Tibial nerve (tissue), 4 donors: ENCODE measurements around the gene SERINC3. TPM values are rescaled to one million over a fixed set of nuclear protein-coding genes. Genes with fewer than 3 reads are reported as not detected.

Experiments
- DNase-seq, 2 donors: peaks; one replicate each; pipeline ENCODE4 v3.0.0-alpha.2; 2019; ENCODE audit warnings: low spot score in 2 of 2
- H3K27ac ChIP-seq, 4 donors: fragments of 200-600 bp; sonication (generic) in 3 of 4; one replicate each; pipeline ENCODE4 v1.5.1; 2017 to 2019; ENCODE audit warnings: mild to moderate bottlenecking in 1 of 4
- H3K27me3 ChIP-seq, 2 donors: fragments of 200-600 bp; sonication (generic) in 1 of 2; one replicate each; pipeline versions ENCODE4 v1.5.1 to v1.6.0; 2017 to 2019
- H3K36me3 ChIP-seq, 3 donors: fragments of 200-600 bp; sonication (generic); one replicate each; pipeline ENCODE4 v1.5.1; 2018 to 2019
- H3K4me1 ChIP-seq, 4 donors: fragments of 200-600 bp; sonication (generic) in 3 of 4; one replicate each; pipeline ENCODE4 v1.5.1; 2017 to 2019
- H3K4me3 ChIP-seq, 4 donors: fragments of 200-600 bp; sonication (generic) in 3 of 4; one replicate each; pipeline ENCODE4 v1.5.1; 2017 to 2019; ENCODE audit warnings: mild to moderate bottlenecking in 1 of 4, moderate library complexity in 1 of 4
- H3K9me3 ChIP-seq, 4 donors: fragments of 200-600 bp; sonication (generic) in 3 of 4; one replicate each; pipeline ENCODE4 v1.5.1; 2017 to 2019
- EP300 ChIP-seq, 2 donors: sonication (generic); formaldehyde crosslinking; IDR thresholded peaks; one replicate each; pipeline ENCODE4 v1.6.1; 2017; ENCODE audit warnings: antibody characterized with exemption in 2 of 2, mild to moderate bottlenecking in 1 of 2
- POLR2A ChIP-seq, 2 donors: fragments of 450-650 bp; IDR thresholded peaks; one replicate each; pipeline ENCODE4 v1.6.1; 2017; ENCODE audit warnings: antibody characterized with exemption in 2 of 2, mild to moderate bottlenecking in 2 of 2, moderate library complexity in 2 of 2
- WGBS, 2 donors: methylation state at CpG; one replicate each; pipeline ENCODE4 v1.1.5; 2018; 5-methylcytosine and 5-hydroxymethylcytosine counted together
- total RNA-seq, 4 donors: library from RNA; depleted of rRNA; stranded (reverse); fragments of >200 nt; gene quantifications; one replicate each; pipeline ENCODE4 v1.1.0, GENCODE V29; 2016
- TF ChIP-seq, protein P1 (sequence below), 5 experiments: fragments of 200-600 bp in 3 of 5; fragments of 450-650 bp in 2 of 5; sonication (generic) in 3 of 5; IDR thresholded peaks; one replicate each; pipeline ENCODE4 v1.5.1; 2016 to 2019; ENCODE audit warnings: antibody characterized with exemption in 5 of 5, mild to moderate bottlenecking in 3 of 5, moderate library complexity in 2 of 5

SERINC3 gene
- total RNA-seq, 4 donors from 2014 or later, result 59.7 to 97.5 (median 86.7) TPM

DNA sequence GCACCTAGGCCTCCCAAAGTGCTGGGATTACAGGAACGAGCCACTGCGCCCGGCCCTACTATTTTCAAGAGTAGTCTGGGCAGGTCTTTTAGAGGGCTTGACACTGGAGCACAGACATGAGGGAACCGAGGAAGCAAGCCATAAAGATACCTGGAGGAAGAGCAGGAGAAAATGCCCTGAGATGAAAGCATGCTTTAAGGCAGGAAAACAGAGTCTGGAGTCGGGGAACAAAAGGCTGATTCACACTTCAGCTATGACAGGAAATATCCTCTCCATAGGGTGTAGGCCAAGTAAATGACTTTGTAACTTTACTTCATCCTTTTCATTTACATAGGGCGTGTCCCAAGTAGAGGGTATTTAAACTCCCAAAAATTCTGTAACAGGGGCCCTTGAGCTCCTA, 4.3 kb upstream of the SERINC3 start:
- H3K36me3 ChIP-seq, result no peaks in the 10 kb centered on the region
- H3K9me3 ChIP-seq, result no peaks in the 10 kb centered on the region
- no peak overlapping the region for H3K27ac ChIP-seq
- no peak for DNase-seq
- TF ChIP-seq, protein P1, sequence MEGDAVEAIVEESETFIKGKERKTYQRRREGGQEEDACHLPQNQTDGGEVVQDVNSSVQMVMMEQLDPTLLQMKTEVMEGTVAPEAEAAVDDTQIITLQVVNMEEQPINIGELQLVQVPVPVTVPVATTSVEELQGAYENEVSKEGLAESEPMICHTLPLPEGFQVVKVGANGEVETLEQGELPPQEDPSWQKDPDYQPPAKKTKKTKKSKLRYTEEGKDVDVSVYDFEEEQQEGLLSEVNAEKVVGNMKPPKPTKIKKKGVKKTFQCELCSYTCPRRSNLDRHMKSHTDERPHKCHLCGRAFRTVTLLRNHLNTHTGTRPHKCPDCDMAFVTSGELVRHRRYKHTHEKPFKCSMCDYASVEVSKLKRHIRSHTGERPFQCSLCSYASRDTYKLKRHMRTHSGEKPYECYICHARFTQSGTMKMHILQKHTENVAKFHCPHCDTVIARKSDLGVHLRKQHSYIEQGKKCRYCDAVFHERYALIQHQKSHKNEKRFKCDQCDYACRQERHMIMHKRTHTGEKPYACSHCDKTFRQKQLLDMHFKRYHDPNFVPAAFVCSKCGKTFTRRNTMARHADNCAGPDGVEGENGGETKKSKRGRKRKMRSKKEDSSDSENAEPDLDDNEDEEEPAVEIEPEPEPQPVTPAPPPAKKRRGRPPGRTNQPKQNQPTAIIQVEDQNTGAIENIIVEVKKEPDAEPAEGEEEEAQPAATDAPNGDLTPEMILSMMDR (IDR thresholded peaks at IDR 0.05), result no peak
- TF ChIP-seq POLR2A (IDR thresholded peaks at IDR 0.05) (no peak), EP300 (IDR thresholded peaks at IDR 0.05) (no peak)
- H3K4me1 ChIP-seq, result peaks cover 0 to 13% (median 1%) of the 10 kb centered on the region in 4 donors
- H3K4me3 ChIP-seq, result no peak overlapping the region
- H3K27me3 ChIP-seq, result no peaks in the 10 kb centered on the region
- 62 to 67% methylated on average over 6 of the region's 6 CpGs for WGBS, 2 donors

DNA sequence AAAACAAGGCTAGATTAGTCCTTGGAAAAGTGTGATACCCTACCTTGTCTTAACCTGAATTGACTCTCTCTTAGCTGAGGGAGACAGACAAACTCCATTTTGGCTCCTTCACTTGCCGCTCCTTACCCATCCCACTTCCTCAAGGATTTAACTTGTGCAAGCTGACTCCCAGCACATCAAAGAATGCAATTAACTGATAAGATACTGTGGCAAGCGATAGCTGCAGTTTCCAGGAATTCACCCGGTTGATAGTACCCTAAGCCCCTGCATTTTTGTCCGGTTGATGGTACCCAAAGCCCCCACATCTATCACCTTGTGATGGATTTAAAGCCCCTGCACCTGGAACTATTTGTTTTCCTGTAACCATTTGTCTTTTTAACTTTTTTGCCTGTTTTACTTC, 1.9 kb upstream of the SERINC3 start:
- Histone ChIP-seq H3K27ac (peak overlapping the region in 1 of 4 donors; percentile 98), H3K27me3 (no peaks in the 10 kb centered on the region), H3K36me3 (peaks cover 0 to 5% (median 0%) of the 10 kb centered on the region in 3 donors), H3K9me3 (no peaks in the 10 kb centered on the region), H3K4me3 (no peak overlapping the region), H3K4me1 (peaks cover 2 to 34% (median 24%) of the 10 kb centered on the region in 4 donors)
- 36 to 51% methylated on average over 4 of the region's 4 CpGs for WGBS, 2 donors
- DNase-seq, result no peak
- TF ChIP-seq POLR2A (IDR thresholded peaks at IDR 0.05) (no peak), EP300 (IDR thresholded peaks at IDR 0.05) (no peak)
- TF ChIP-seq, protein P1 (IDR thresholded peaks at IDR 0.05), result no peak

DNA sequence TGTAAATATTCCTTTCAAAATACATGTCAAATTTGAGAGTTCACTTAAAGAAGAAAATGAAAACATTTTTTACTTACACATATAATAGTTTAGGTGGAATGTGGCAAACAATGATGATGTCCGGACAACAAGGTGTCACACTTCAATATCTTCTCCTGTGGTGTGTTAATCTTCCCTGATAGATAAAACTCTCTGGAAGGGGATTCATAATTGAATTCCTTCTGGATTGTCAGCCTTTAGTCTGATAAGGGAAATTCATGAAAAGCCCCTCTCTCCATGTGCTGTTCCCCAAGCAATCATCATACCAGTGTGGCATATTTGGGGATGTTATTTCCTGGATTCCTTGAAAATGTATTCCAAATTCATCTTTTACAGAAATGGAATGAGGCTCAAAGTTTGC, 971 bp upstream of the SERINC3 start:
- no peak for TF ChIP-seq POLR2A (IDR thresholded peaks at IDR 0.05)
- TF ChIP-seq, protein P1 (IDR thresholded peaks at IDR 0.05), result no peak
- TF ChIP-seq EP300 (IDR thresholded peaks at IDR 0.05), result no peak
- H3K27ac ChIP-seq, result peak overlapping the region in 3 of 4 donors; percentile 96 to 98 (median 98)
- H3K4me1 ChIP-seq, result peaks cover 2 to 42% (median 25%) of the 10 kb centered on the region in 4 donors
- 90 to 92% methylated on average over 1 of the region's 1 CpG for WGBS, 2 donors
- no peaks in the 10 kb centered on the region for H3K9me3 ChIP-seq
- H3K4me3 ChIP-seq, result no peak overlapping the region
- DNase-seq, result no peak
- peaks cover 0 to 5% (median 0%) of the 10 kb centered on the region in 3 donors for H3K36me3 ChIP-seq
- H3K27me3 ChIP-seq, result no peaks in the 10 kb centered on the region

DNA sequence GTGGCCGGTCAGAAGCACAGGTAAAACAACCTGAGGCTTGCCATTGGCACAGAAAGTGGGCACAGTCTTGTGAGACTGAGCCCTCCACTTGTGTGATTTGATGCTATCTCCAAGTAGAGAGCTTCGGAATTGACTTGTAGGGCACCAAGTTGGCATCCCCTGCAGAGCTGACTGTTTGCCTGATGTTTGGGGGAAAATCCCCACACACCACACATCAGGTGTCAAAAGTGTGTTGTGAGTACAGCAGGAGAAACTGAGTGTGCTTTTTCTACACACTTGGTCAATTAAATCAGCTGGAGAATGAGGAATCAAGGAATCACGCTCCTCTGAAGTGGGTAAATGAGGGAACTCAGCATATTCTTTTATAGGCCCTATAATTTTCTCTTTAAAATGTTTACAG, 989 bp downstream of the SERINC3 start:
- Histone ChIP-seq H3K4me1 (peaks cover 2 to 61% (median 41%) of the 10 kb centered on the region in 4 donors), H3K27me3 (no peaks in the 10 kb centered on the region), H3K9me3 (no peaks in the 10 kb centered on the region), H3K36me3 (peaks cover 0 to 5% (median 0%) of the 10 kb centered on the region in 3 donors), H3K27ac (peak overlapping the region; percentile 96 to 99 (median 98)), H3K4me3 (peak overlapping the region; percentile 77 to 97 (median 84))
- WGBS, 2 donors, result 64 to 66% methylated on average over 3 of the region's 3 CpGs
- TF ChIP-seq EP300 (IDR thresholded peaks at IDR 0.05) (no peak), POLR2A (IDR thresholded peaks at IDR 0.05) (no peak)
- TF ChIP-seq, protein P1 (IDR thresholded peaks at IDR 0.05), result no peak
- DNase-seq, result no peak

DNA sequence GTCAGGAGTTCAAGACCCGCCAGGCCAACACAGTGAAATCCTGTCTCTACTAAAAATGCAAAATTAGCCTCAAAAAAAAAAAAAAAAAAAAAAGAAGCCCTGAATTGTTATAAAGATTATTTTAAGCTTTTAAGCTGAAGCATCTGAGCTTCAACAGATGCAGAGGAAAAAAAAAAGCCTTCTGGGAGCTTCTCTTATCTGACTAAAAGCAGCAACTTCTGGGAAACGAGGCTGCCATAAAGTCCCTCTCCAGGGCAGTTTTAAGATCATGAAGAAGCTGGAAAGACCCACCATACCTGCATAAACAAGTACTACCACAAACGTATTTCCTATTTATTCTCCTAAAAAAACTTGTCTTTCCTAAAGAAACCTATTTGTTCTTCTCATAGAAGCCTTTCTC, 3.6 kb downstream of the SERINC3 start:
- WGBS, 2 donors, result 55 to 64% methylated on average over 3 of the region's 3 CpGs
- no peak for DNase-seq
- Histone ChIP-seq H3K4me3 (no peak overlapping the region), H3K27me3 (no peaks in the 10 kb centered on the region), H3K9me3 (no peaks in the 10 kb centered on the region), H3K36me3 (peaks cover 0 to 11% (median 0%) of the 10 kb centered on the region in 3 donors), H3K4me1 (peaks cover 2 to 84% (median 43%) of the 10 kb centered on the region in 4 donors), H3K27ac (peak overlapping the region in 1 of 4 donors; percentile 25)
- no peak for TF ChIP-seq POLR2A (IDR thresholded peaks at IDR 0.05)
- TF ChIP-seq, protein P1 (IDR thresholded peaks at IDR 0.05), result no peak
- TF ChIP-seq EP300 (IDR thresholded peaks at IDR 0.05), result no peak
